Astrocyte of the hippocampus (primary cell): ENCODE data around the gene TAS2R14.
A peak's percentile ranks its signal among the peaks of the same experiment; 100 is the strongest.

Source experiments
- DNase-seq: peaks from one replicate; pipeline ENCODE4 v3.0.0; 2011; ENCODE audit warnings: low read depth, low spot score

The TAS2R14 gene

GRCh38 chr12:10939163-10939562 lies at the start of gene TAS2R14:
TAS2R14 (minus strand) TSS chr12:10939263; CDS start chr12:10939207, 56 bp downstream.
- no peak for DNase-seq

GRCh38 chr12:10986812-10987211 lies 47.7 kb upstream of the TAS2R14 start, which contains the start of gene TAS2R50:
TAS2R50 (minus strand) TSS chr12:10986912; CDS start chr12:10986860, 52 bp downstream.
- DNase-seq: no peak

GRCh38 chr12:10982244-10982643 lies 43.2 kb upstream of the TAS2R14 start:
- peak; percentile 42 for DNase-seq

GRCh38 chr12:10974965-10975364 lies 35.9 kb upstream of the TAS2R14 start:
- DNase-seq: no peak

GRCh38 chr12:10968765-10969456 lies 29.8 kb upstream of the TAS2R14 start:
- DNase-seq: peak; percentile 86

- peak; percentile 50 for DNase-seq
Observed at GRCh38 chr12:10967409-10967808, 28.3 kb upstream of the TAS2R14 start.

GRCh38 chr12:10966314-10966713 lies 27.3 kb upstream of the TAS2R14 start:
- DNase-seq: no peak

GRCh38 chr12:10965476-10965875 lies 26.4 kb upstream of the TAS2R14 start:
- no peak for DNase-seq

GRCh38 chr12:10960211-10960610 lies 21.1 kb upstream of the TAS2R14 start:
- no peak for DNase-seq

GRCh38 chr12:10959804-10960203 lies 20.7 kb upstream of the TAS2R14 start:
- no peak for DNase-seq

GRCh38 chr12:10957741-10958140 lies 18.7 kb upstream of the TAS2R14 start:
- DNase-seq: peak; percentile 47

- no peak for DNase-seq
Observed at GRCh38 chr12:10956085-10956484, 17.0 kb upstream of the TAS2R14 start.

- no peak for DNase-seq
Observed at GRCh38 chr12:10952645-10953044, 13.6 kb upstream of the TAS2R14 start.

GRCh38 chr12:10943167-10943566 lies 4.1 kb upstream of the TAS2R14 start:
- DNase-seq: no peak

GRCh38 chr12:10941916-10942607 lies 3.0 kb upstream of the TAS2R14 start:
- DNase-seq: peak; percentile 35

GRCh38 chr12:10941369-10941768 lies 2.3 kb upstream of the TAS2R14 start:
- DNase-seq: no peak

- DNase-seq: peak; percentile 68
Observed at GRCh38 chr12:10940389-10940788, 1.3 kb upstream of the TAS2R14 start.

- no peak for DNase-seq
Observed at GRCh38 chr12:10936506-10936905, 2.6 kb downstream of the TAS2R14 start.

GRCh38 chr12:10928746-10929286 lies 10.2 kb downstream of the TAS2R14 start, which contains the start of gene PRH2:
PRH2 (plus strand) TSS chr12:10929236; CDS start chr12:10929274, 38 bp downstream.
- no peak for DNase-seq

GRCh38 chr12:10926269-10926668 lies 12.8 kb downstream of the TAS2R14 start:
- DNase-seq: no peak

GRCh38 chr12:10919809-10920208 lies 19.3 kb downstream of the TAS2R14 start:
- DNase-seq: no peak

- no peak for DNase-seq
Observed at GRCh38 chr12:10910380-10910779, 28.7 kb downstream of the TAS2R14 start.

GRCh38 chr12:10909462-10909861 lies 29.6 kb downstream of the TAS2R14 start, which contains the start of gene TAS2R13:
TAS2R13 (minus strand) TSS chr12:10909562; CDS start chr12:10909298, 264 bp downstream.
- no peak for DNase-seq
